ENCODE measurements around the gene DPP10. TPM values are rescaled to one million over a fixed set of nuclear protein-coding genes. Genes with fewer than 3 reads are reported as not detected.
A peak's percentile ranks its signal among the peaks of the same experiment; 100 is the strongest.

DPP10 gene
- total and polyA plus RNA-seq, 2 of the 13 experiments (the other 11 are each of a cell fraction or from before 2014, with no cell fraction given): 0.95 to 1.7 TPM

DNA sequence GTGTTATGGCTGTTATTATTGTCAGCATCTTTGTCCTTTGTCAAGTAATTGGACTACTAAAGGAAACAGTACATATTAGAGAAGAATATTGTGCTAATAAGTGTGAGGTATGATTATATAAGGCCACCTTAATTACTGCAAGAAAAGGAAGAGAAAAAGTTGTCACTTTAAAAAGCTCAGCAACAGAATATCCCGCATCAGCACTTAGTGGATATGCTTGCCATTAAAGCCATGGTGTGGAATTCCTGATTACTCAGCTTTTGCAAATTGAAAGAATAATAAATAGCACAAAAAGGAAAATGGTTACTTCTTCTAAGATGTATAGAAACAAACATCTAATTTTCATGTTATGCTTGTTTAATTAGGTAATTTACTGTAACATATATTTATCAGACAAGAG is 347.5 kb downstream of the DPP10 start:
- Histone ChIP-seq H3K4me1 (ENCODE audit: insufficient read depth, low read length) (no peaks in the 10 kb centered on the region), H3K4me3 (replicated peaks in 1 of 3; ENCODE audit: insufficient read depth in 1 of 3, low read depth in 2 of 3, low read length in 3 of 3) (no peak overlapping the region), H3K9me3 (ENCODE audit: low read length) (no peaks in the 10 kb centered on the region), H3K27me3 (ENCODE audit: control insufficient read depth in 1 of 2, insufficient read depth in 2 of 2, low read length in 2 of 2) (no peaks in the 10 kb centered on the region), H3K36me3 (replicated peaks in 1 of 2; ENCODE audit: control insufficient read depth in 1 of 2, insufficient read depth in 2 of 2, low read length in 2 of 2) (no peaks in the 10 kb centered on the region), H3K79me2 (ENCODE audit: insufficient read depth, low read length) (no peaks in the 10 kb centered on the region), H3K27ac (ENCODE audit: extremely low read length, insufficient read depth, low read length) (no peak overlapping the region), H4K20me1 (ENCODE audit: insufficient read depth, low read length) (no peaks in the 10 kb centered on the region), H3K9ac (ENCODE audit: insufficient read depth, low read depth, low read length) (no peak overlapping the region), H2AFZ (ENCODE audit: low read length) (no peak overlapping the region), H3K4me2 (ENCODE audit: low read depth, low read length) (no peak overlapping the region)
- ChIA-PET CTCF (ENCODE audit: low intra/inter-chr PET ratio, low total read pairs) (no interaction called here), POLR2A (no interaction called here)
- WGBS (ENCODE audit: low lambda C conversion rate): 0% methylated on average over 1 of the region's 1 CpG
- no peak for ATAC-seq
- in situ Hi-C loops (cut with HindIII; ENCODE audit: extremely low pct_ligation_motif_present, low pct_unique_long_range_greater_than_20kb) (no loop called here), intact Hi-C loops (cut with micrococcal nuclease; ENCODE audit: unreplicated experiment) (no loop called here)
- BruUV-seq (replicated peaks): no TSS peak
- DNase-seq (ENCODE audit: low spot score): no peak
- TF ChIP-seq MED1 (CRISPR knock-in tag; IDR thresholded peaks at IDR 0.05) (no peak), MAFF (IDR thresholded peaks at IDR 0.05; ENCODE audit: low read depth, low read length) (peak; percentile 59; the same call in 1 of the 2 replicates), ZNF230 (CRISPR knock-in tag; IDR thresholded peaks at IDR 0.05) (no peak), MAFK (conservative IDR thresholded peaks at IDR 0.05 in 1 of 2, IDR thresholded peaks at IDR 0.05 in 1 of 2; ENCODE audit: low read length in 2 of 2) (peak; percentile 7 to 72; a peak in 2 of 4 replicates)
- no peak for FAIRE-seq

DNA sequence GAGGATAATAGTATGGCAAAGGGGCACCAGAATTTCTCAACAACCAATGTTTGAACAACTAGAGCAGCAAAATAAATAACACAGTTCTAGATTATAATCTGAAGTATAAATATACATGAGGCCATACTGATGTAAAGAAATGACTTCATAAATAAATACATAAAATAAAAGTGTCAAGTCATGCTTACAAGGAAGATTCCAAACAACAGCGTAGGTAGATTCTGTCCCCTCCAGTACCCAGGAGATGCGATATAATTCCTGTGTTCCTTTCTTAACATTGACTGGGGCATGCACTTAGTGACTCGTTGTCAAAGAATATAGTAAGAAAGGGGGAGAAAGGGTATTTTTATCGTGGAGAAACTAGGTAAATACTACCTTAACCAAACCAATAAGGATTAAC is 355.1 kb downstream of the DPP10 start:
- Histone ChIP-seq H4K20me1 (ENCODE audit: insufficient read depth, low read length) (no peaks in the 10 kb centered on the region), H3K9me3 (ENCODE audit: low read length) (0 out of 2 replicates have a peak, but pooled peaks cover 4% of the 10 kb centered on the region), H3K79me2 (ENCODE audit: insufficient read depth, low read length) (no peaks in the 10 kb centered on the region), H3K4me3 (replicated peaks in 1 of 3; ENCODE audit: insufficient read depth in 1 of 3, low read depth in 2 of 3, low read length in 3 of 3) (no peak overlapping the region), H2AFZ (ENCODE audit: low read length) (no peak overlapping the region), H3K36me3 (replicated peaks in 1 of 2; ENCODE audit: control insufficient read depth in 1 of 2, insufficient read depth in 2 of 2, low read length in 2 of 2) (no peaks in the 10 kb centered on the region), H3K27me3 (ENCODE audit: control insufficient read depth in 1 of 2, insufficient read depth in 2 of 2, low read length in 2 of 2) (no peaks in the 10 kb centered on the region), H3K27ac (ENCODE audit: extremely low read length, insufficient read depth, low read length) (no peak overlapping the region), H3K4me2 (ENCODE audit: low read depth, low read length) (no peak overlapping the region), H3K4me1 (ENCODE audit: insufficient read depth, low read length) (no peaks in the 10 kb centered on the region), H3K9ac (ENCODE audit: insufficient read depth, low read depth, low read length) (no peak overlapping the region)
- no peak for FAIRE-seq
- BruUV-seq (replicated peaks): no TSS peak
- ChIA-PET POLR2A (no interaction called here), CTCF (ENCODE audit: low intra/inter-chr PET ratio, low total read pairs) (no interaction called here)
- intact Hi-C loops (cut with micrococcal nuclease; ENCODE audit: unreplicated experiment) (no loop called here), in situ Hi-C loops (cut with HindIII; ENCODE audit: extremely low pct_ligation_motif_present, low pct_unique_long_range_greater_than_20kb) (no loop called here)
- ATAC-seq: no peak
- DNase-seq (ENCODE audit: low spot score): no peak
- TF ChIP-seq NFE2L2 (IDR thresholded peaks at IDR 0.05; ENCODE audit: low read length) (peak; percentile 78), KDM5A (IDR thresholded peaks at IDR 0.05; ENCODE audit: borderline replicate concordance, low read length) (no peak)
- 25% methylated on average over 4 of the region's 4 CpGs for WGBS (ENCODE audit: low lambda C conversion rate)

All from HepG2 (cell line).